SK-N-SH (cell line): ENCODE measurements around the gene GRK2. TPM values are rescaled to one million over a fixed set of nuclear protein-coding genes. Genes with fewer than 3 reads are reported as not detected.

Experiments
- CTCF ChIA-PET: fragments of 300-600, 350-600 bp; formaldehyde crosslinking; extraction: SDS; loops from one replicate; lab custom pipeline; 2021; lab: Yijun Ruan, JAX
- POLR2A ChIA-PET: fragments of 350-600 bp; sonication (Branson Sonifier 250); formaldehyde crosslinking; extraction: SDS; loops from one replicate; lab custom pipeline; 2020; ENCODE audit warnings: antibody characterized with exemption, inconsistent platforms; lab: Yijun Ruan, JAX
- DNase-seq: peaks from one replicate; pipeline ENCODE4 v3.0.0; 2012
- H2AFZ ChIP-seq: fragments of 200-600 bp; sonication (generic); 2 replicates; pipeline ENCODE4 v1.8.1; 2016; ENCODE audit warnings: antibody characterized with exemption, mild to moderate bottlenecking, low read depth
- H3F3A ChIP-seq: fragments of 200-600 bp; sonication (generic); replicated peaks from 2 replicates; pipeline ENCODE3; 2016; ENCODE audit warnings: antibody characterized with exemption, mild to moderate bottlenecking; ENCODE audit not compliant: insufficient read depth
- H3K27ac ChIP-seq, 2 experiments: fragments of 200-500 bp in 1 of 2; fragments of 200-600 bp in 1 of 2; sonication (Bioruptor generic) in 1 of 2; sonication (generic), shearing (Covaris generic) in 1 of 2; 2 replicates each; pipeline versions ENCODE4 v1.5.1 to v1.6.1; 2014 to 2016; ENCODE audit warnings: low read depth in 2 of 2, inconsistent platforms in 1 of 2, low read length in 1 of 2, mild to moderate bottlenecking in 1 of 2, mixed read lengths in 1 of 2
- H3K27me3 ChIP-seq: fragments of 200-600 bp; sonication (generic), shearing (Covaris generic); 2 replicates; pipeline ENCODE4 v1.6.1; 2016; ENCODE audit warnings: mixed run types; ENCODE audit not compliant: insufficient read depth
- H3K36me3 ChIP-seq, 2 experiments: fragments of 200-500 bp in 1 of 2; fragments of 200-600 bp in 1 of 2; sonication (Bioruptor generic) in 1 of 2; sonication (generic) in 1 of 2; replicated peaks in 1 of 2; 2 replicates each; pipeline versions ENCODE3 to v1.5.1; 2014 to 2016; ENCODE audit warnings: low read length in 1 of 2, mild to moderate bottlenecking in 1 of 2; ENCODE audit not compliant: insufficient read depth in 2 of 2, control insufficient read depth in 1 of 2
- H3K4me1 ChIP-seq, 2 experiments: fragments of 200-500 bp in 1 of 2; fragments of 200-600 bp in 1 of 2; sonication (Bioruptor generic) in 1 of 2; sonication (generic), shearing (Covaris generic) in 1 of 2; 2 replicates each; pipeline versions ENCODE4 v1.5.1 to v1.6.1; 2014 to 2016; ENCODE audit warnings: low read depth in 1 of 2, low read length in 1 of 2, mixed run types in 1 of 2; ENCODE audit not compliant: insufficient read depth in 2 of 2, control insufficient read depth in 1 of 2
- H3K4me2 ChIP-seq: fragments of 200-600 bp; sonication (generic), shearing (Covaris generic); 2 replicates; pipeline ENCODE4 v1.6.1; 2017; ENCODE audit warnings: mixed run types
- H3K4me3 ChIP-seq, 2 experiments: fragments of 200-500 bp in 1 of 2; fragments of 200-600 bp in 1 of 2; sonication (Bioruptor generic) in 1 of 2; sonication (generic), shearing (Covaris generic) in 1 of 2; 2 replicates each; pipeline versions ENCODE4 v1.5.1 to v1.8.1; 2014 to 2016; ENCODE audit warnings: low read depth in 2 of 2, inconsistent platforms in 1 of 2, low read length in 1 of 2, mild to moderate bottlenecking in 1 of 2, mixed read lengths in 1 of 2, moderate library complexity in 1 of 2
- H3K79me2 ChIP-seq: fragments of 200-600 bp; sonication (generic); 2 replicates; pipeline ENCODE4 v1.8.1; 2017; ENCODE audit warnings: mild to moderate bottlenecking; ENCODE audit not compliant: insufficient read depth
- H3K9ac ChIP-seq: fragments of 200-600 bp; sonication (generic); 2 replicates; pipeline ENCODE4 v1.6.1; 2017; ENCODE audit warnings: mixed run types
- H3K9me2 ChIP-seq: fragments of 200-600 bp; sonication (generic); 2 replicates; pipeline ENCODE4 v1.6.1; 2017; ENCODE audit warnings: mixed run types
- H3K9me3 ChIP-seq: fragments of 200-600 bp; sonication (generic); 2 replicates; pipeline ENCODE4 v1.6.1; 2017; ENCODE audit warnings: mixed run types, mild to moderate bottlenecking, moderate library complexity
- H4K20me1 ChIP-seq: fragments of 200-600 bp; sonication (generic); 2 replicates; pipeline ENCODE4 v1.6.1; 2017; ENCODE audit warnings: mild to moderate bottlenecking, mixed run types; ENCODE audit not compliant: insufficient read depth
- CHD2 ChIP-seq: fragments of 150-350 bp; IDR thresholded peaks from 2 replicates; pipeline ENCODE4 v1.6.1; 2018; ENCODE audit warnings: low read length; ENCODE audit not compliant: partially characterized antibody
- CTCF ChIP-seq: fragments of 200-600 bp; sonication (generic); IDR thresholded peaks from 2 replicates; pipeline ENCODE4 v1.6.1; 2017; ENCODE audit warnings: antibody characterized with exemption, mild to moderate bottlenecking, moderate library complexity
- EP300 ChIP-seq, 2 experiments: IDR thresholded peaks; 2 replicates each; pipeline versions ENCODE4 v1.4.0 to v1.6.1; 2012; ENCODE audit warnings: borderline replicate concordance in 1 of 2, low read depth in 1 of 2, low read length in 1 of 2
- EZH2phosphoT487 ChIP-seq: fragments of 200-600 bp; sonication (generic); IDR thresholded peaks from 2 replicates; pipeline ENCODE4 v1.6.1; 2017; ENCODE audit warnings: low read depth, mixed run types, mild to moderate bottlenecking, antibody characterized with exemption, moderate library complexity, borderline replicate concordance
- FOSL2 ChIP-seq: IDR thresholded peaks from 2 replicates; pipeline ENCODE4 v1.4.0; 2012; ENCODE audit warnings: low read depth, mild to moderate bottlenecking, moderate library complexity, borderline replicate concordance
- FOXJ3 ChIP-seq: sonication (generic); formaldehyde crosslinking; IDR thresholded peaks from 2 replicates; pipeline ENCODE4 v1.5.1; 2020; ENCODE audit warnings: mild to moderate bottlenecking, missing genetic modification reagents
- IRF3 ChIP-seq: fragments of 150-350 bp; IDR thresholded peaks from 2 replicates; pipeline ENCODE4 v1.6.1; 2016; ENCODE audit warnings: mild to moderate bottlenecking, low read depth, low read length
- MAX ChIP-seq: IDR thresholded peaks from 2 replicates; pipeline ENCODE4 v1.4.0; 2012; ENCODE audit warnings: low read depth
- MEF2A ChIP-seq: IDR thresholded peaks from 2 replicates; pipeline ENCODE4 v1.4.0; 2012; ENCODE audit warnings: low read depth, borderline replicate concordance
- NFIC ChIP-seq: IDR thresholded peaks from 2 replicates; pipeline ENCODE4 v1.4.0; 2012; ENCODE audit warnings: borderline replicate concordance
- PBX3 ChIP-seq: IDR thresholded peaks from 2 replicates; pipeline ENCODE4; 2012
- RCOR1 ChIP-seq: fragments of 150-350 bp; IDR thresholded peaks from 2 replicates; pipeline ENCODE4 v1.6.1; 2017; ENCODE audit warnings: antibody characterized with exemption, low read length
- RFX5 ChIP-seq: IDR thresholded peaks from 2 replicates; pipeline ENCODE4 v1.6.1; 2012; ENCODE audit warnings: mild to moderate bottlenecking, improper control_type of control experiment, low read length
- SIN3A ChIP-seq: IDR thresholded peaks from 2 replicates; pipeline ENCODE4 v1.6.1; 2012; ENCODE audit warnings: low read depth, mild to moderate bottlenecking, low read length, moderate library complexity, borderline replicate concordance
- TAF1 ChIP-seq: IDR thresholded peaks from 2 replicates; pipeline ENCODE4 v1.6.1; 2012; ENCODE audit warnings: low read depth, mild to moderate bottlenecking, low read length, moderate library complexity, borderline replicate concordance
- TCF12 ChIP-seq: IDR thresholded peaks from 2 replicates; pipeline ENCODE4 v1.4.0; 2012
- USF1 ChIP-seq: IDR thresholded peaks from 2 replicates; pipeline ENCODE4 v1.4.0; 2012; ENCODE audit warnings: low read depth, borderline replicate concordance
- WGBS: methylation state at CpG from one replicate; pipeline ENCODE4 v1.1.6; 2017; ENCODE audit warnings: low lambda C conversion rate; 5-methylcytosine and 5-hydroxymethylcytosine counted together
- polyA plus RNA-seq, 3 experiments: library from polyadenylated mRNA; depleted of rRNA; stranded (reverse); fragments of >200 nt; gene quantifications; 2 replicates each; pipeline ENCODE4 v1.2.3, GENCODE V29; 2012

GRK2 gene
- polyA plus RNA-seq, 1 of the 3 experiments (the other 2 are of a cell fraction) = 48.5 TPM

GRCh38 chr11:67303835-67304411 lies 37.6 kb downstream of the GRK2 start:
- Histone ChIP-seq H3F3A (no peaks in the 10 kb centered on the region), H3K9me2 (no peaks in the 10 kb centered on the region), H4K20me1 (no peaks in the 10 kb centered on the region), H3K4me3 (peak overlapping the region; percentile 87 to 88), H3K27me3 (no peaks in the 10 kb centered on the region), H3K36me3 (peaks cover 0 to 35% of the 10 kb centered on the region in 2 experiments), H3K4me2 (peak overlapping the region; percentile 92), H3K4me1 (peaks cover 13 to 17% of the 10 kb centered on the region in 2 experiments; a peak in 2 of 4 replicates)
- CTCF ChIA-PET = interaction anchor here (0.6 to 5.1 kb wide), 9 partner anchors 11 to 222 kb away, joined by 3 to 37 read pairs (median 5); partner anchors contain the start of gene ANKRD13D
- peak; percentile 70 for DNase-seq
- TF ChIP-seq CTCF (no peak), FOXJ3 (CRISPR knock-in tag) (no peak), USF1 (no peak), IRF3 (no peak), SIN3A (no peak), TCF12 (no peak), CHD2 (no peak), FOSL2 (no peak), RFX5 (no peak), TAF1 (no peak)
- TF ChIP-seq, all 33 proteins: peak for 0
- WGBS = 32% methylated on average over 15 of the region's 43 CpGs
- POLR2A ChIA-PET = interaction anchor here (1.5 to 1.6 kb wide), 2 partner anchors 14 to 15 kb away, joined by 5 to 14 read pairs; partner anchors contain the start of gene ANKRD13D
- Histone ChIP-seq H3K27ac (no peak overlapping the region; a peak in 1 of 4 replicates), H3K9ac (peak overlapping the region; percentile 84), H3K79me2 (no peaks in the 10 kb centered on the region), H2AFZ (peak overlapping the region; percentile 74; the same call in 1 of the 2 replicates), H3K9me3 (no peaks in the 10 kb centered on the region)

GRCh38 chr11:67304511-67305113 lies 38.3 kb downstream of the GRK2 start:
- H3K9ac ChIP-seq = peak overlapping the region; percentile 84
- no peak overlapping the region for H3K27ac ChIP-seq
- peak; percentile 21 for DNase-seq
- H3K79me2 ChIP-seq = no peaks in the 10 kb centered on the region
- no peaks in the 10 kb centered on the region for H3K9me3 ChIP-seq
- no peaks in the 10 kb centered on the region for H3K27me3 ChIP-seq
- no peaks in the 10 kb centered on the region for H3K9me2 ChIP-seq
- ChIA-PET POLR2A (no interaction called here), CTCF (interaction anchor here (0.6 to 5.1 kb wide), 5 partner anchors 13 to 42 kb away, joined by 3 to 37 read pairs (median 5); partner anchors contain the start of gene ANKRD13D)
- H3K36me3 ChIP-seq = peaks cover 0 to 29% of the 10 kb centered on the region in 2 experiments
- no peaks in the 10 kb centered on the region for H4K20me1 ChIP-seq
- no peak overlapping the region for H2AFZ ChIP-seq
- peak overlapping the region; percentile 87 to 88 for H3K4me3 ChIP-seq
- WGBS = 87% methylated on average over 7 of the region's 14 CpGs
- peaks cover 13 to 17% of the 10 kb centered on the region in 2 experiments; a peak in 2 of 4 replicates for H3K4me1 ChIP-seq
- no peaks in the 10 kb centered on the region for H3F3A ChIP-seq
- peak overlapping the region; percentile 92 for H3K4me2 ChIP-seq
- TF ChIP-seq MAX (no peak), PBX3 (no peak), RFX5 (no peak), EP300 (IDR thresholded peaks at IDR 0.05; ENCODE audit: borderline replicate concordance in 1 of 2, low read depth in 1 of 2, low read length in 1 of 2) (no peak), EZH2phosphoT487 (no peak), TAF1 (no peak), RCOR1 (no peak), CTCF (no peak), MEF2A (no peak), SIN3A (no peak), NFIC (no peak)
